SK-N-SH treated with all-trans-retinoic acid at 6 μM for 48 hours (cell line): ENCODE measurements around the gene KLHL25.

Source experiments
- ATAC-seq: fragments of 200-7000 bp; cut with Tn5 transposase; 3 replicates; pipeline ENCODE4 v1.9.1; 2020; ENCODE audit warnings: mild to moderate bottlenecking, moderate library complexity
- ARNTL ChIP-seq: fragments of 450-650 bp; formaldehyde crosslinking; IDR thresholded peaks from 2 replicates; pipeline ENCODE4 v1.5.0; 2020; ENCODE audit warnings: low read depth, mild to moderate bottlenecking, moderate library complexity, borderline replicate concordance
- BACH2 ChIP-seq: fragments of 250-450 bp; sonication (Bioruptor Pico); IDR thresholded peaks from 2 replicates; pipeline ENCODE4 v1.9.0; 2021; ENCODE audit warnings: mild to moderate bottlenecking, borderline replicate concordance
- CREB5 ChIP-seq: fragments of 250-450 bp; sonication (Bioruptor Pico); IDR thresholded peaks from 2 replicates; pipeline ENCODE4 v1.5.1; 2020; ENCODE audit warnings: low read depth, mild to moderate bottlenecking, moderate library complexity
- CSDC2 ChIP-seq: fragments of 250-450 bp; sonication (Bioruptor Pico); IDR thresholded peaks from 2 replicates; pipeline ENCODE4 v1.5.0; 2020; ENCODE audit warnings: mild to moderate bottlenecking, moderate library complexity
- ESRRG ChIP-seq: fragments of 250-450 bp; sonication (Bioruptor Pico); IDR thresholded peaks from 2 replicates; pipeline ENCODE4 v1.6.1; 2021; ENCODE audit warnings: mild to moderate bottlenecking
- GLIS3 ChIP-seq: fragments of 250-450 bp; sonication (Bioruptor Pico); IDR thresholded peaks from 2 replicates; pipeline ENCODE4 v1.5.0; 2020; ENCODE audit warnings: mild to moderate bottlenecking, moderate library complexity
- ISL1 ChIP-seq: fragments of 250-450 bp; sonication (Bioruptor Pico); IDR thresholded peaks from 2 replicates; pipeline ENCODE4 v2.1.2; 2022; ENCODE audit warnings: mild to moderate bottlenecking, moderate library complexity
- OSR1 ChIP-seq: fragments of 250-450 bp; sonication (Bioruptor Pico); IDR thresholded peaks from 2 replicates; pipeline ENCODE4 v1.8.0; 2022; ENCODE audit warnings: moderate library complexity, mild to moderate bottlenecking, inconsistent platforms
- POU6F1 ChIP-seq: fragments of 250-450 bp; sonication (Bioruptor Pico); IDR thresholded peaks from 2 replicates; pipeline ENCODE4 v1.8.0; 2021; ENCODE audit warnings: low read depth, mild to moderate bottlenecking, moderate library complexity, borderline replicate concordance
- PPARA ChIP-seq: fragments of 250-450 bp; sonication (Bioruptor Pico); IDR thresholded peaks from 2 replicates; pipeline ENCODE4 v1.5.0; 2020; ENCODE audit warnings: mild to moderate bottlenecking, borderline replicate concordance
- RARB ChIP-seq: fragments of 250-450 bp; sonication (Bioruptor Pico); IDR thresholded peaks from 2 replicates; pipeline ENCODE4 v1.8.0; 2021; ENCODE audit warnings: mild to moderate bottlenecking, moderate library complexity
- SNAI2 ChIP-seq: fragments of 250-450 bp; sonication (Bioruptor Pico); IDR thresholded peaks from 2 replicates; pipeline ENCODE4 v1.5.0; 2020; ENCODE audit warnings: mild to moderate bottlenecking, moderate library complexity
- TCF4 ChIP-seq: fragments of 250-450 bp; sonication (Bioruptor Pico); IDR thresholded peaks from 2 replicates; pipeline ENCODE4 v1.8.0; 2021; ENCODE audit warnings: mild to moderate bottlenecking, moderate library complexity, borderline replicate concordance
- TOX ChIP-seq: fragments of 250-450 bp; sonication (Bioruptor Pico); IDR thresholded peaks from 2 replicates; pipeline ENCODE4 v1.8.0; 2021; ENCODE audit warnings: mild to moderate bottlenecking, moderate library complexity, borderline replicate concordance
- TSHZ2 ChIP-seq: fragments of 250-450 bp; sonication (Bioruptor Pico); IDR thresholded peaks from 2 replicates; pipeline ENCODE4 v1.5.0; 2020; ENCODE audit warnings: mild to moderate bottlenecking, moderate library complexity
- ZC3H10 ChIP-seq: fragments of 250-450 bp; sonication (Bioruptor Pico); IDR thresholded peaks from 2 replicates; pipeline ENCODE4 v1.5.1; 2021; ENCODE audit warnings: mild to moderate bottlenecking, moderate library complexity
- ZNF565 ChIP-seq: fragments of 450-650 bp; formaldehyde crosslinking; conservative IDR thresholded peaks from 2 replicates; pipeline ENCODE4 v1.5.0; 2020; ENCODE audit warnings: low read depth, mild to moderate bottlenecking, moderate library complexity
- ZNF8 ChIP-seq: fragments of 450-650 bp; formaldehyde crosslinking; IDR thresholded peaks from 2 replicates; pipeline ENCODE4 v1.5.0; 2020; ENCODE audit warnings: mild to moderate bottlenecking, moderate library complexity

KLHL25 gene

GRCh38 chr15:85769182-85769900, 25.4 kb downstream of the KLHL25 start:
- TF ChIP-seq ZNF8, result no peak
- no peak for TF ChIP-seq ZC3H10 (CRISPR knock-in tag)
- no peak for TF ChIP-seq PPARA (CRISPR knock-in tag)
- TF ChIP-seq SNAI2 (CRISPR knock-in tag), result no peak
- no peak for TF ChIP-seq CREB5
- TF ChIP-seq ZNF565, result no peak
- no peak for TF ChIP-seq ISL1
- TF ChIP-seq TSHZ2 (CRISPR knock-in tag), result no peak
- TF ChIP-seq BACH2 (CRISPR knock-in tag), result no peak
- no peak for TF ChIP-seq RARB
- no peak for TF ChIP-seq POU6F1 (CRISPR knock-in tag)
- no peak for TF ChIP-seq TOX
- no peak for TF ChIP-seq OSR1 (CRISPR knock-in tag)
- no peak for TF ChIP-seq GLIS3 (CRISPR knock-in tag)
- ATAC-seq, result no peak

- TF ChIP-seq TSHZ2 (CRISPR knock-in tag) (no peak), ARNTL (CRISPR knock-in tag) (no peak), ZNF8 (no peak), TCF4 (CRISPR knock-in tag) (no peak), CSDC2 (CRISPR knock-in tag) (no peak)
- ATAC-seq, result no peak
These were observed 26.0 kb downstream of the KLHL25 start for GRCh38 chr15:85768595-85769168.

- no peak for TF ChIP-seq CREB5
- TF ChIP-seq ESRRG (CRISPR knock-in tag), result no peak
- TF ChIP-seq, all 23 proteins: peak for 0
- no peak for ATAC-seq
These were observed 26.8 kb downstream of the KLHL25 start for GRCh38 chr15:85767785-85768529.
